GM19395 (cell line): Measurements from ENCODE around the gene SETD1A.

Source experiments
- ATAC-seq: cut with Tn5 transposase; IDR thresholded peaks from one replicate; pipeline ENCODE4 v1.9.1; 2021; ENCODE audit warnings: mild to moderate bottlenecking, moderate library complexity; ENCODE audit not compliant: unreplicated experiment

The SETD1A gene

DNA sequence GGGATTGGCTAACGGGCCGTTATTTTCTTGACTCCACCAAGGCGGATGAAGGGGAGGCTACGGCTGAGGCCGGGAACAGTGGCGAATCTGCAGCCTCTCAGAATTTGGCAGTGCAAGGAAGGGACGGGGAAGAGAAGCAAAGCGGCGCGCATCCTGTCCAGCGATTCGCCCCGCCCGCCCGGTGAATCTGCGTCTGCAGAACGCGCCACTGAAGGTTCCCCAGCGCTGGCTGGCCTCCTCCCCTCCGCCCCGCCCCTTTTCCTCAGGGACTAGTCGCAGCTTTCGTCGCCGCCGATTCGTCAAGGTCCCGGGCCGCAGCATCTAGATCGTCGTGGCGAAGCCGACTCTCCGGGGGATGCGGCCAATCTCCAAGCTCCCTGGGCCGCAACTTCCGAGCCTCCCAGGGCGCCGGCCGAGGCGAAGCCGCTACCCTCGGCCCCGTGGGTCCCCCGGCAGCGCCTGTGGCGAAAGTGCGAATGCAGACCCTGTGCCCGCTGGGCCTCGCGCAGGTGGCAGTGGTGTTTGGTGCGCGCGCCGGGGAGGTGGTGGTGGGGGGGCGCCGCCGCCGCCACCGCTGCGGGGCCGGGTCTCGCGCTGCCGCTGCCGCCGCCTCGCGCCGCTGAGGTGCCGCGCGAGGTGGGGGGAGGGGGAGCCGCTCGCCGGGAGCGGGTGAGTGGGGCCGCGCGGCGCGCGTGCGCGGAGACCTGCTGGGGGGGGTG, at the start of gene SETD1A:
Gene SETD1A, plus strand, starts transcription at position 299 of the 719 bp plus-strand sequence. CDS start 978 bp downstream, outside the sequence.
- peak; percentile 79 for ATAC-seq

GRCh38 chr16:30910427-30911029, 47.0 kb upstream of the SETD1A start:
- no peak for ATAC-seq

DNA sequence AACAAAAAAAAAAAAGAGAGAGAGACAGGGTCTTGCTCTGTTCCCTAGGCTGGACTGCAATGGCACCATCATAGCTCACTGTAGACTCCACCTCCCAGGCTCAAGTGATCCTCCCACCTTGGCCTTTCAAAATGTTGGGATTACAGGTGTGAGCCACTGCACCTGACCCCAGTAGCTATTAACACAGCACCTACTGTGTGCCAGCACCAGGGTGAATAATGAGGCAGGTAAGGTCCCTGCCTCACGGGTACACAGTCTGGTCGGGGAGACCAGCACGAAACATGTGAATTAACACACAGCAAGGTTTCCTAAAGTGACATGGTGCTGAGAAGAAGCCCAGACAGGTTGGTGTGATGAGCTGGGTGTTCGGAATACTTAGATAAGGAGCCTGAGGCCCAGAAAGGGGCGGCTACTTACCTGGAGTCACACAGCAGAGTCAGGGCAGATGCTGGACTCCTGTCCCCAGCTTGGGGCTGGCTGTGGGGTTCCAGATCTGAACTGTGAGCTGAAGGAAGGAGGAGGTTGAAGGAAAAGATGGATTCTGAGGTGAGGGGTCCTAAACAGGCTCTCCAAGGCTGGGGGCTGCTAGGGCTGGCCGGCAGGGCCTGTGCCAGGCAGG, 44.7 kb upstream of the SETD1A start:
- ATAC-seq = no peak

DNA sequence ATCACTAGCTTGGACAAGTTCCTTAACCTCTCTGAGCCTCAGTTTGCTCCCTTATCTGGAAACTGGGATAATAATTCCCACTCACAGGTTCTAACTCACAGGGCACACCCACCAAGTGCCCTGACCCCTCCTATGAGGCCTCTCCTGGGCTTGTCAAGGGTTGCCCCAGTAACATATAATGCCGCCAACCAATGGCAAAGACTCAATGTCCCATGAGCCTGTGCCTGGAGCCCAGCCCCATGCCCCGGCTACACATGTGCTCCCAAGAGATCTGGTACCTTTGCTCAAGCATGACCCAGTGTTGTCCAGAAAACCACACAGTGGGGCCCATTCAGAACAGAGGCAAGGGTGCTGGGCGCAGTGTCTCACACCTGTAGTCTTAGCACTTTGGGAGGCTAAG, 42.7 kb upstream of the SETD1A start:
- ATAC-seq = no peak

DNA sequence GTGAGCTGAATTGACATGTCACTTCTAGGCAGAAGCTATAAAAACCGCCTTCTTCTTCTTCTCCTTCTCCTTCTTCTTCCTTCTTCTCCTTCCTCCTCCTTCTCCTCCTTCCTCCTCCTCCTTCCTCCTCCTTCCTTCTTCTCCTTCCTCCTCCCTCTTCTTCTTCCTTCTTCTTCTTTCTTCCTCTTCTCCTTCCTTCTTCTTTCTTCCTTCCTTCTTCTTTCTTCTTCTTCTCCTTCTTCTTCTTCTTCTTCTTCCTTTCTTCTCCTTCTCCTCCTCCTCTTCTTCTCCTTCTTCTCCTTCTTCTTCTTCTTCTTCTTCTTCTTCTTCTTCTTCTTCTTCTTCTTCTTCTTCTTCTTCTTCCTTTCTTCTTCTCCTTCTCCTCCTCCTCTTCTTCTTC, 38.9 kb upstream of the SETD1A start:
- ATAC-seq = no peak

DNA sequence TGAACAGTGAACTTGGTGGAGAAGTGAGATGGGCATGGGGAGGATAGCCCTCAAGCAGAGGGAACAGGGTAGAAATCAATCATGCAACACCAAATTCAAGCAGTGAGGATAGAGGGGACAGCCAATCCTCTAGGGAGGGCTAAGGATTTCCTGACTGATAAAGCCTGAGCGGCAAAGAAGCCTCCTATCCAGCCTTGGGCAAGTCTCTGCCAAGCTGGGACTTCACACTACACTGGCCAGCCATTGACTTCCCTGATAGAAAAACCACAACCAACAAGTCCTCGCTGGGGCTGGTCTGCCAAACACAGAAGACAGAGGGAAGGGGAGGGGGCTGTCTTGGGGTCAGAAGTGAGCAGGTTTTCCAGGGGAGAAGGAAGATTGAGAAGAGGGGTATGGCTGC, 36.7 kb upstream of the SETD1A start:
- ATAC-seq = no peak

GRCh38 chr16:30921459-30921747, 36.2 kb upstream of the SETD1A start:
- ATAC-seq = no peak

DNA sequence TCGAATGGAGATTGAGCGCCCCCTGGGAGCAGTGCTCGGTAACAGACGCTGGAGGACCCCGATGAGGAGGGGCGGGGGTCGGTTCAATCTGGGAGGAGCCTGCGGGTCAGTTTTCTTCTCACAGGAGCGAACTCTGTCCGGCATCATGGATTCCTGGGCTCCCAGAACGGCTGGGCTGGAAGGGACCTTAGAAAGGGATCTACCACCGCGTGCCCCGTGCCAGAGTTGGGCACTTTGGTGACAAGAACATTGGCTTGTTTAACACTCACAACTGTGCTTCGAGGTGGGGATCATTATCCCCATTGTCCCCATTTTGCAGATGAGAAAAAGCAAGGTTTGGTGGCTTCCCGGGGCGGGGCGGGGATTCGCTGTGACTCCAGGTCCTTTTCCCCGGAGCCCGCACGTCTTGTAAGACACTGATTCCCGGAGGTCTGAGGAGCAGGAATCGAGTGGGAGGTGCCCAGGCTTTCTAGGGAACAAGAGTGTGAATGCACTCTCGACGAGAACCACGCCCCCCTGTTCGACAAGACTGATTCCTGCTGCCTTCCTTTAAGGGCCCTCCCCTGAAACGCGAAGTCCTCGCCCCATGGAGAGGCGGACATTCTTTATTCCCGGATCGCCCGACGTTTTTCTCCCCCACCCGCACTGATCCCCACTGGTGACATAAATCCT, 35.7 kb upstream of the SETD1A start:
- ATAC-seq = peak; percentile 8

DNA sequence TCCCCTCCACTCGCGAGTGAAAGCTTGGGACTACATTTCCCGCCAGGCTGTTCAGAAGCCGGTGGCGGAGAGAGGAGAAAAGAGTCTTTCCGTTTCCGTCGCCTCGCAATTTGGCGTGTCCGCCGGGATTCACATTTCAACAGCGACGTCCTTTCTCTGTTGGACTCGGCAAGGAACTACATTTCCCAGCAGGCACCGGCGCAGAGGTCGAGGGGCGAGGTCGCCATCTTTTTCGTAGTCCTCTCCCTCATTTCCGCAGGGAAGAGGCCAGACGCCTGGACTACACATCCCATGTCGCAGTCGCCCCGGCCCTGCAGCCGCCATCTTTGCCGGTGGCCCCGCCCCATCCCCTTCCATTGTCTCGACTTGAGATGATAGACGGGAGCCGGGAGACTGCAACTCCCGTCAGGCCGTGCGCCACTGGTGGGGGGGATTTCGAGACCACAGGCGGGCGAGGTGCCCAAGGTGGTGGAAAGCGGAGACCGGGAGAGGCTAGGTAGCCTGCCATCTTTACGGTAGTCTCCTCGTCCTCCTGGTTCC, 35.1 kb upstream of the SETD1A start:
- peak; percentile 75 for ATAC-seq

GRCh38 chr16:30922960-30923535, 34.5 kb upstream of the SETD1A start:
- ATAC-seq = peak; percentile 65

- ATAC-seq = no peak
Observed at GRCh38 chr16:30923554-30924075, 33.9 kb upstream of the SETD1A start, which contains the start of gene FBXL19. Gene FBXL19 (plus strand): TSS chr16:30923572. CDS start chr16:30925755, 2,183 bp downstream.

- ATAC-seq = no peak
Observed at GRCh38 chr16:30924076-30924912, 33.3 kb upstream of the SETD1A start.

- ATAC-seq = no peak
Observed at GRCh38 chr16:30924913-30925631, 32.5 kb upstream of the SETD1A start.

DNA sequence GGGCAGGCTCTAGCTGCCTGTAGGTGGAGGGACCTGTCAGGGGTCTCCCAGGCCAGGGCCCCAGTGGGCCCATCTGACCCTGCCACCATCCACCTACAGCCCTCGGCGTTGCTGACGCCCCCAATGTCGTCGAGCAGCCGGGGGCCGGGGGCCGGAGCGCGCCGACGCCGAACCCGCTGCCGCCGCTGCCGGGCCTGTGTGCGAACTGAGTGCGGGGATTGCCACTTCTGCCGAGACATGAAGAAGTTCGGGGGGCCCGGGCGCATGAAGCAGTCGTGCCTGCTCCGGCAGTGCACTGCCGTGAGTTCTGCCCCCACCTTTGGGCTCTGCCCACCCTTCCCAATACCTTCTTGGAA, 31.9 kb upstream of the SETD1A start:
- no peak for ATAC-seq

GRCh38 chr16:30925995-30926811, 31.4 kb upstream of the SETD1A start:
- ATAC-seq = no peak

- ATAC-seq = no peak
Observed at GRCh38 chr16:30926937-30927788, 30.4 kb upstream of the SETD1A start.

GRCh38 chr16:30927789-30928378, 29.7 kb upstream of the SETD1A start:
- no peak for ATAC-seq
